K562 (cell line): ENCODE results near the gene FAM204A. TPM values are rescaled to one million over a fixed set of nuclear protein-coding genes. Genes with fewer than 3 reads are reported as not detected.

Source experiments
- ATAC-seq: fragments of 200-7000 bp; cut with Tn5 transposase; 3 replicates; pipeline ENCODE4 v1.9.1; 2020; ENCODE audit warnings: moderate library complexity
- BruUV-seq: library from RNA; stranded (reverse); fragments of 400-500 nt; replicated peaks from 2 replicates; lab custom pipeline; 2021; lab: Mats Ljungman, UMichigan
- CTCF ChIA-PET: fragments of 300-600 bp; formaldehyde crosslinking; extraction: SDS; loops from one replicate; lab custom pipeline; 2021; ENCODE audit warnings: low intra/inter-chr PET ratio; lab: Yijun Ruan, JAX
- POLR2A ChIA-PET: fragments of 300-600, 350-650 bp; sonication (Branson Sonifier 250); formaldehyde crosslinking; extraction: SDS; loops from one replicate; lab custom pipeline; 2021; ENCODE audit warnings: antibody characterized with exemption, inconsistent platforms; lab: Yijun Ruan, JAX
- DNase-seq, 4 experiments: peaks; one replicate each; pipeline versions ENCODE4 v3.0.0 to v3.0.0-alpha.2; 2011 to 2018; ENCODE audit warnings: low spot score in 3 of 4, mixed read lengths in 3 of 4; ENCODE audit errors: extremely low read depth in 1 of 4
- FAIRE-seq: peaks from 2 replicates; lab custom pipeline; 2011; peaks lifted over from hg19 to GRCh38; lab: Jason Lieb, UNC
- H2AFZ ChIP-seq: 2 replicates; pipeline ENCODE4 v1.6.0; 2011; ENCODE audit warnings: low read depth, low read length, control low read depth, inconsistent platforms
- H3K27ac ChIP-seq: fragments of 200-600 bp; 3 replicates; pipeline ENCODE4 v1.8.0; 2011; ENCODE audit warnings: low read depth, mild to moderate bottlenecking, control low read depth, inconsistent platforms, low read length, moderate library complexity, mixed read lengths; ENCODE audit errors: extremely low read depth
- H3K27me3 ChIP-seq, 2 experiments: fragments of 300-600 bp in 1 of 2; 2 replicates in 1 of 2; 3 replicates in 1 of 2; pipeline versions ENCODE4 v1.6.0 to v1.8.0; 2011; ENCODE audit warnings: inconsistent platforms in 2 of 2, low read length in 2 of 2, mild to moderate bottlenecking in 1 of 2, mixed read lengths in 1 of 2, moderate library complexity in 1 of 2; ENCODE audit not compliant: control insufficient read depth in 2 of 2, insufficient read depth in 2 of 2
- H3K36me3 ChIP-seq: fragments of 300-600 bp; 3 replicates; pipeline ENCODE4 v1.8.0; 2011; ENCODE audit warnings: mild to moderate bottlenecking, low read length, inconsistent platforms; ENCODE audit not compliant: control insufficient read depth, insufficient read depth
- H3K4me1 ChIP-seq, 2 experiments: fragments of 200-600 bp in 1 of 2; replicated peaks in 1 of 2; 2 replicates in 1 of 2; 3 replicates in 1 of 2; pipeline versions ENCODE4 v1.5.1 to v1.8.0; 2011; ENCODE audit warnings: inconsistent platforms in 2 of 2, low read length in 2 of 2, mild to moderate bottlenecking in 1 of 2, mixed read lengths in 1 of 2, moderate library complexity in 1 of 2; ENCODE audit not compliant: control insufficient read depth in 2 of 2, insufficient read depth in 2 of 2
- H3K4me2 ChIP-seq: 2 replicates; pipeline ENCODE4 v1.6.1; 2011; ENCODE audit warnings: low read length, control low read depth, inconsistent platforms, mixed read lengths; ENCODE audit not compliant: insufficient read depth
- H3K4me3 ChIP-seq: fragments of 200-600 bp; sonication (generic), shearing (Covaris generic); 2 replicates; pipeline ENCODE4 v1.5.1; 2016; ENCODE audit warnings: control low read depth, inconsistent platforms
- H3K79me2 ChIP-seq: fragments of 200-600 bp; 3 replicates; pipeline ENCODE4 v1.8.0; 2011; ENCODE audit warnings: low read length, inconsistent platforms; ENCODE audit not compliant: control insufficient read depth, insufficient read depth
- H3K9ac ChIP-seq, 2 experiments: 2 replicates each; pipeline versions ENCODE4 v1.6.0 to v1.6.1; 2011; ENCODE audit warnings: low read depth in 2 of 2, low read length in 2 of 2, control low read depth in 1 of 2, inconsistent platforms in 1 of 2, mild to moderate bottlenecking in 1 of 2, mixed read lengths in 1 of 2; ENCODE audit not compliant: insufficient read depth in 1 of 2
- H3K9me1 ChIP-seq: one replicate; pipeline ENCODE4 v1.6.0; 2011; ENCODE audit warnings: inconsistent platforms, mild to moderate bottlenecking, low read length, moderate library complexity; ENCODE audit not compliant: control insufficient read depth, insufficient read depth
- H3K9me3 ChIP-seq: replicated peaks from 2 replicates; pipeline ENCODE4 v1.5.1; 2011; ENCODE audit warnings: low read depth, low read length, inconsistent platforms; ENCODE audit not compliant: control insufficient read depth, insufficient read depth
- H4K20me1 ChIP-seq: replicated peaks from 2 replicates; pipeline ENCODE4 v1.6.1; 2011; ENCODE audit warnings: low read length, inconsistent platforms, mixed read lengths; ENCODE audit not compliant: control insufficient read depth, insufficient read depth
- CBFA2T2 ChIP-seq: fragments of 450-650 bp; conservative IDR thresholded peaks from 2 replicates; pipeline ENCODE4 v1.6.1; 2017; ENCODE audit warnings: mild to moderate bottlenecking
- FUS ChIP-seq: fragments of 200-400 bp; formaldehyde crosslinking; optimal IDR thresholded peaks from 2 replicates; pipeline ENCODE3; 2017; ENCODE audit warnings: low read depth, low read length
- JUN ChIP-seq, 2 experiments: sonication (generic) in 1 of 2; formaldehyde crosslinking in 1 of 2; IDR thresholded peaks; 2 replicates each; pipeline versions ENCODE4 v1.6.1 to v1.8.0; 2012 to 2022; ENCODE audit warnings: borderline replicate concordance in 2 of 2, mild to moderate bottlenecking in 2 of 2, improper control_type of control experiment in 1 of 2, low read depth in 1 of 2, low read length in 1 of 2, missing genetic modification reagents in 1 of 2
- TCF7 ChIP-seq: sonication (generic); IDR thresholded peaks from 2 replicates; pipeline ENCODE4 v1.6.1; 2016; ENCODE audit warnings: antibody characterized with exemption, borderline replicate concordance
- ZKSCAN3 ChIP-seq: fragments of 250-450 bp; sonication (Bioruptor Pico); IDR thresholded peaks from 2 replicates; pipeline ENCODE4 v1.4.0; 2020
- ZNF644 ChIP-seq: fragments of 200-800 bp; sonication (Bioruptor generic); IDR thresholded peaks from 2 replicates; pipeline ENCODE4 v1.6.1; 2016; ENCODE audit warnings: low read depth, missing genetic modification characterization, missing compliant biosample characterization
- WGBS: fragments of 100-300 bp; shearing (Covaris generic); methylation state at CpG from one replicate; pipeline ENCODE4 v1.1.6; 2016; ENCODE audit warnings: low coverage, mixed read lengths; ENCODE audit not compliant: insufficient coverage; ENCODE audit errors: missing lambda C conversion rate; 5-methylcytosine and 5-hydroxymethylcytosine counted together
- in situ Hi-C: fragments of 300-500 bp; cut with MboI; formaldehyde crosslinking; loops from 4 replicates; pipeline ENCODE4 v1.15.0; 2018; ENCODE audit warnings: inconsistent platforms, mixed read lengths
- intact Hi-C: fragments of 100-400 bp; cut with micrococcal nuclease; formaldehyde crosslinking; loops from 2 replicates; pipeline ENCODE4 v1.14.2; 2022
- polyA plus RNA-seq, 8 experiments: library from polyadenylated mRNA; depleted of rRNA in 4 of 8; stranded (reverse) in 5 of 8; unstranded in 3 of 8; fragments of >200 nt; fragmentation: Nextera tagmentation in 2 of 8; fragmentation: Illumina TruSeq in 1 of 8; extraction: Ambion mirVana in 2 of 8; extraction: Trizol in 1 of 8; gene quantifications; 2 replicates each; pipeline versions ENCODE4 v1.2.1 to v1.2.3, GENCODE V29; 2011 to 2014; ENCODE audit warnings: inconsistent platforms in 1 of 8, missing spikeins in 1 of 8
- total RNA-seq, 7 experiments: library from RNA; depleted of rRNA in 6 of 7; stranded (reverse); fragments of >200 nt in 6 of 7; fragmentation: Illumina TruSeq in 2 of 7; extraction: Trizol in 2 of 7; gene quantifications; 2 replicates each; pipeline versions ENCODE4 v1.2.1 to v1.2.3, GENCODE V29; 2011 to 2021; ENCODE audit warnings: low replicate concordance in 1 of 7
- TF ChIP-seq, protein P1 (sequence below): fragments of 150-350 bp; conservative IDR thresholded peaks from 2 replicates; pipeline ENCODE4 v1.6.1; 2014; ENCODE audit warnings: low read length
- TF ChIP-seq, protein P2 (sequence below): sonication (generic); formaldehyde crosslinking; IDR thresholded peaks from 2 replicates; pipeline ENCODE4 v1.8.0; 2023; ENCODE audit warnings: missing genetic modification reagents, mild to moderate bottlenecking, borderline replicate concordance
- TF ChIP-seq, protein P3 (sequence below): sonication (generic); formaldehyde crosslinking; IDR thresholded peaks from 2 replicates; pipeline ENCODE4 v1.8.0; 2022; ENCODE audit warnings: mild to moderate bottlenecking, missing genetic modification reagents

The FAM204A gene
- total and polyA plus RNA-seq, 9 of the 15 experiments (the other 6 are each of a cell fraction or from before 2014, with no cell fraction given) = 29.0 to 64.5 (median 44.9) TPM

DNA sequence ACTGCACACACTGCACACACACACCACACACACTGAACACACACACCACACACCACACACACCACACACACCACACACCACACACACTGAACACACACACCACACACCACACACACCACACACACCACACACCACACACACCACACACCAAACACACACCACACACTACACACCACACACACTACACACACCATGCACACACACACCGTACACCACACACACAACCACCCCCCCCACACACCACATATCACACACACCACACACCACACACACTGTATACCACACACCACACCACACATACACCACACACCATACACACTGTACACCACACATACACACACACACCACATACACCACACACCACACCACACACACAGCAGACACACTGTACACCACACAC lies 59.5 kb downstream of the FAM204A start:
- Histone ChIP-seq H2AFZ (no peak overlapping the region), H3K9me3 (no peaks in the 10 kb centered on the region), H3K4me2 (no peak overlapping the region), H3K27ac (no peak overlapping the region), H3K79me2 (no peaks in the 10 kb centered on the region), H3K27me3 (peaks cover 3 to 17% of the 10 kb centered on the region in 2 experiments; a peak in 4 of 5 replicates), H4K20me1 (no peaks in the 10 kb centered on the region), H3K36me3 (no peaks in the 10 kb centered on the region), H3K4me1 (no peaks in the 10 kb centered on the region), H3K4me3 (no peak overlapping the region), H3K9ac (no peak overlapping the region), H3K9me1 (no peaks in the 10 kb centered on the region)
- FAIRE-seq (peak; percentile 91), DNase-seq (no peak), ATAC-seq (no peak)
- intact Hi-C loops (no loop called here), in situ Hi-C loops (no loop called here)
- ChIA-PET POLR2A (no interaction called here), CTCF (no interaction called here)
- no CpG with 5 or more reads among the region's 1 CpG for WGBS
- BruUV-seq = no TSS peak
- TF ChIP-seq FUS = no peak
- no peak for TF ChIP-seq ZNF644 (tag)
- TF ChIP-seq JUN (IDR thresholded peaks at IDR 0.05; ENCODE audit: borderline replicate concordance, low read depth, low read length) = no peak
- TF ChIP-seq JUN (CRISPR knock-in tag; IDR thresholded peaks at IDR 0.05; ENCODE audit: borderline replicate concordance) = no peak
- no peak for TF ChIP-seq CBFA2T2
- TF ChIP-seq, protein P1, sequence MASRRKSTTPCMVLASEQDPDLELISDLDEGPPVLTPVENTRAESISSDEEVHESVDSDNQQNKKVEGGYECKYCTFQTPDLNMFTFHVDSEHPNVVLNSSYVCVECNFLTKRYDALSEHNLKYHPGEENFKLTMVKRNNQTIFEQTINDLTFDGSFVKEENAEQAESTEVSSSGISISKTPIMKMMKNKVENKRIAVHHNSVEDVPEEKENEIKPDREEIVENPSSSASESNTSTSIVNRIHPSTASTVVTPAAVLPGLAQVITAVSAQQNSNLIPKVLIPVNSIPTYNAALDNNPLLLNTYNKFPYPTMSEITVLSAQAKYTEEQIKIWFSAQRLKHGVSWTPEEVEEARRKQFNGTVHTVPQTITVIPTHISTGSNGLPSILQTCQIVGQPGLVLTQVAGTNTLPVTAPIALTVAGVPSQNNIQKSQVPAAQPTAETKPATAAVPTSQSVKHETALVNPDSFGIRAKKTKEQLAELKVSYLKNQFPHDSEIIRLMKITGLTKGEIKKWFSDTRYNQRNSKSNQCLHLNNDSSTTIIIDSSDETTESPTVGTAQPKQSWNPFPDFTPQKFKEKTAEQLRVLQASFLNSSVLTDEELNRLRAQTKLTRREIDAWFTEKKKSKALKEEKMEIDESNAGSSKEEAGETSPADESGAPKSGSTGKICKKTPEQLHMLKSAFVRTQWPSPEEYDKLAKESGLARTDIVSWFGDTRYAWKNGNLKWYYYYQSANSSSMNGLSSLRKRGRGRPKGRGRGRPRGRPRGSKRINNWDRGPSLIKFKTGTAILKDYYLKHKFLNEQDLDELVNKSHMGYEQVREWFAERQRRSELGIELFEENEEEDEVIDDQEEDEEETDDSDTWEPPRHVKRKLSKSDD = no peak
- no peak for TF ChIP-seq TCF7
- TF ChIP-seq ZKSCAN3 (CRISPR knock-in tag) = no peak
- TF ChIP-seq, protein P2, sequence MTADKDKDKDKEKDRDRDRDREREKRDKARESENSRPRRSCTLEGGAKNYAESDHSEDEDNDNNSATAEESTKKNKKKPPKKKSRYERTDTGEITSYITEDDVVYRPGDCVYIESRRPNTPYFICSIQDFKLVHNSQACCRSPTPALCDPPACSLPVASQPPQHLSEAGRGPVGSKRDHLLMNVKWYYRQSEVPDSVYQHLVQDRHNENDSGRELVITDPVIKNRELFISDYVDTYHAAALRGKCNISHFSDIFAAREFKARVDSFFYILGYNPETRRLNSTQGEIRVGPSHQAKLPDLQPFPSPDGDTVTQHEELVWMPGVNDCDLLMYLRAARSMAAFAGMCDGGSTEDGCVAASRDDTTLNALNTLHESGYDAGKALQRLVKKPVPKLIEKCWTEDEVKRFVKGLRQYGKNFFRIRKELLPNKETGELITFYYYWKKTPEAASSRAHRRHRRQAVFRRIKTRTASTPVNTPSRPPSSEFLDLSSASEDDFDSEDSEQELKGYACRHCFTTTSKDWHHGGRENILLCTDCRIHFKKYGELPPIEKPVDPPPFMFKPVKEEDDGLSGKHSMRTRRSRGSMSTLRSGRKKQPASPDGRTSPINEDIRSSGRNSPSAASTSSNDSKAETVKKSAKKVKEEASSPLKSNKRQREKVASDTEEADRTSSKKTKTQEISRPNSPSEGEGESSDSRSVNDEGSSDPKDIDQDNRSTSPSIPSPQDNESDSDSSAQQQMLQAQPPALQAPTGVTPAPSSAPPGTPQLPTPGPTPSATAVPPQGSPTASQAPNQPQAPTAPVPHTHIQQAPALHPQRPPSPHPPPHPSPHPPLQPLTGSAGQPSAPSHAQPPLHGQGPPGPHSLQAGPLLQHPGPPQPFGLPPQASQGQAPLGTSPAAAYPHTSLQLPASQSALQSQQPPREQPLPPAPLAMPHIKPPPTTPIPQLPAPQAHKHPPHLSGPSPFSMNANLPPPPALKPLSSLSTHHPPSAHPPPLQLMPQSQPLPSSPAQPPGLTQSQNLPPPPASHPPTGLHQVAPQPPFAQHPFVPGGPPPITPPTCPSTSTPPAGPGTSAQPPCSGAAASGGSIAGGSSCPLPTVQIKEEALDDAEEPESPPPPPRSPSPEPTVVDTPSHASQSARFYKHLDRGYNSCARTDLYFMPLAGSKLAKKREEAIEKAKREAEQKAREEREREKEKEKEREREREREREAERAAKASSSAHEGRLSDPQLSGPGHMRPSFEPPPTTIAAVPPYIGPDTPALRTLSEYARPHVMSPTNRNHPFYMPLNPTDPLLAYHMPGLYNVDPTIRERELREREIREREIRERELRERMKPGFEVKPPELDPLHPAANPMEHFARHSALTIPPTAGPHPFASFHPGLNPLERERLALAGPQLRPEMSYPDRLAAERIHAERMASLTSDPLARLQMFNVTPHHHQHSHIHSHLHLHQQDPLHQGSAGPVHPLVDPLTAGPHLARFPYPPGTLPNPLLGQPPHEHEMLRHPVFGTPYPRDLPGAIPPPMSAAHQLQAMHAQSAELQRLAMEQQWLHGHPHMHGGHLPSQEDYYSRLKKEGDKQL = no peak
- TF ChIP-seq, protein P3, sequence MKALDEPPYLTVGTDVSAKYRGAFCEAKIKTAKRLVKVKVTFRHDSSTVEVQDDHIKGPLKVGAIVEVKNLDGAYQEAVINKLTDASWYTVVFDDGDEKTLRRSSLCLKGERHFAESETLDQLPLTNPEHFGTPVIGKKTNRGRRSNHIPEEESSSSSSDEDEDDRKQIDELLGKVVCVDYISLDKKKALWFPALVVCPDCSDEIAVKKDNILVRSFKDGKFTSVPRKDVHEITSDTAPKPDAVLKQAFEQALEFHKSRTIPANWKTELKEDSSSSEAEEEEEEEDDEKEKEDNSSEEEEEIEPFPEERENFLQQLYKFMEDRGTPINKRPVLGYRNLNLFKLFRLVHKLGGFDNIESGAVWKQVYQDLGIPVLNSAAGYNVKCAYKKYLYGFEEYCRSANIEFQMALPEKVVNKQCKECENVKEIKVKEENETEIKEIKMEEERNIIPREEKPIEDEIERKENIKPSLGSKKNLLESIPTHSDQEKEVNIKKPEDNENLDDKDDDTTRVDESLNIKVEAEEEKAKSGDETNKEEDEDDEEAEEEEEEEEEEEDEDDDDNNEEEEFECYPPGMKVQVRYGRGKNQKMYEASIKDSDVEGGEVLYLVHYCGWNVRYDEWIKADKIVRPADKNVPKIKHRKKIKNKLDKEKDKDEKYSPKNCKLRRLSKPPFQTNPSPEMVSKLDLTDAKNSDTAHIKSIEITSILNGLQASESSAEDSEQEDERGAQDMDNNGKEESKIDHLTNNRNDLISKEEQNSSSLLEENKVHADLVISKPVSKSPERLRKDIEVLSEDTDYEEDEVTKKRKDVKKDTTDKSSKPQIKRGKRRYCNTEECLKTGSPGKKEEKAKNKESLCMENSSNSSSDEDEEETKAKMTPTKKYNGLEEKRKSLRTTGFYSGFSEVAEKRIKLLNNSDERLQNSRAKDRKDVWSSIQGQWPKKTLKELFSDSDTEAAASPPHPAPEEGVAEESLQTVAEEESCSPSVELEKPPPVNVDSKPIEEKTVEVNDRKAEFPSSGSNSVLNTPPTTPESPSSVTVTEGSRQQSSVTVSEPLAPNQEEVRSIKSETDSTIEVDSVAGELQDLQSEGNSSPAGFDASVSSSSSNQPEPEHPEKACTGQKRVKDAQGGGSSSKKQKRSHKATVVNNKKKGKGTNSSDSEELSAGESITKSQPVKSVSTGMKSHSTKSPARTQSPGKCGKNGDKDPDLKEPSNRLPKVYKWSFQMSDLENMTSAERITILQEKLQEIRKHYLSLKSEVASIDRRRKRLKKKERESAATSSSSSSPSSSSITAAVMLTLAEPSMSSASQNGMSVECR (CRISPR knock-in tag) = no peak
